Gastrocnemius medialis (tissue), 4 donors: ENCODE results near the gene C4orf50.

Experiments used
- CTCF ChIP-seq, 5 experiments: fragments of 450-650 bp in 3 of 5; fragments of 200-600 bp in 2 of 5; sonication (generic) in 2 of 5; IDR thresholded peaks in 4 of 5; conservative IDR thresholded peaks in 1 of 5; 1 replicate in 4 of 5; 2 replicates in 1 of 5; pipeline ENCODE4 v1.5.1; 2016 to 2019; ENCODE audit warnings: antibody characterized with exemption in 5 of 5, mild to moderate bottlenecking in 3 of 5, moderate library complexity in 3 of 5
- POLR2A ChIP-seq, 2 donors: fragments of 450-650 bp; IDR thresholded peaks; one replicate each; pipeline ENCODE4 v1.6.1; 2017; ENCODE audit warnings: antibody characterized with exemption in 2 of 2, mild to moderate bottlenecking in 2 of 2, moderate library complexity in 2 of 2

GRCh38 chr4:5999830-6000365 is 18.3 kb downstream of the C4orf50 start:
- no peak for TF ChIP-seq POLR2A (IDR thresholded peaks at IDR 0.05)
- no peak for TF ChIP-seq CTCF (IDR thresholded peaks at IDR 0.05 in 4 of 5, conservative IDR thresholded peaks at IDR 0.05 in 1 of 5)
